ENCODE data around the gene CELA2B.
"Not testable (repeated sequence)": the region's sequence is repeated elsewhere in the genome, so short reads cannot be mapped to it uniquely, and the experiment has no call there.

CELA2B gene

GRCh38 chr1:15475752-15476314 lies at the start of gene CELA2B:
Gene CELA2B, plus strand, starts transcription at chr1:15476104. Its CDS starts 22 bp downstream, at chr1:15476126.
- POLR2A ChIA-PET, result no interaction called here
- no peak for DNase-seq (ENCODE audit: low read depth, low spot score)
- no peak within 1 kb of the TSS for H3K4me3 ChIP-seq (ENCODE audit: low read depth, low read length)
- TF ChIP-seq, protein P1, sequence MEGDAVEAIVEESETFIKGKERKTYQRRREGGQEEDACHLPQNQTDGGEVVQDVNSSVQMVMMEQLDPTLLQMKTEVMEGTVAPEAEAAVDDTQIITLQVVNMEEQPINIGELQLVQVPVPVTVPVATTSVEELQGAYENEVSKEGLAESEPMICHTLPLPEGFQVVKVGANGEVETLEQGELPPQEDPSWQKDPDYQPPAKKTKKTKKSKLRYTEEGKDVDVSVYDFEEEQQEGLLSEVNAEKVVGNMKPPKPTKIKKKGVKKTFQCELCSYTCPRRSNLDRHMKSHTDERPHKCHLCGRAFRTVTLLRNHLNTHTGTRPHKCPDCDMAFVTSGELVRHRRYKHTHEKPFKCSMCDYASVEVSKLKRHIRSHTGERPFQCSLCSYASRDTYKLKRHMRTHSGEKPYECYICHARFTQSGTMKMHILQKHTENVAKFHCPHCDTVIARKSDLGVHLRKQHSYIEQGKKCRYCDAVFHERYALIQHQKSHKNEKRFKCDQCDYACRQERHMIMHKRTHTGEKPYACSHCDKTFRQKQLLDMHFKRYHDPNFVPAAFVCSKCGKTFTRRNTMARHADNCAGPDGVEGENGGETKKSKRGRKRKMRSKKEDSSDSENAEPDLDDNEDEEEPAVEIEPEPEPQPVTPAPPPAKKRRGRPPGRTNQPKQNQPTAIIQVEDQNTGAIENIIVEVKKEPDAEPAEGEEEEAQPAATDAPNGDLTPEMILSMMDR (IDR thresholded peaks at IDR 0.05; ENCODE audit: insufficient read depth, low read length, missing control alignments), result no peak
- CTCF ChIA-PET, result no interaction called here

DNA sequence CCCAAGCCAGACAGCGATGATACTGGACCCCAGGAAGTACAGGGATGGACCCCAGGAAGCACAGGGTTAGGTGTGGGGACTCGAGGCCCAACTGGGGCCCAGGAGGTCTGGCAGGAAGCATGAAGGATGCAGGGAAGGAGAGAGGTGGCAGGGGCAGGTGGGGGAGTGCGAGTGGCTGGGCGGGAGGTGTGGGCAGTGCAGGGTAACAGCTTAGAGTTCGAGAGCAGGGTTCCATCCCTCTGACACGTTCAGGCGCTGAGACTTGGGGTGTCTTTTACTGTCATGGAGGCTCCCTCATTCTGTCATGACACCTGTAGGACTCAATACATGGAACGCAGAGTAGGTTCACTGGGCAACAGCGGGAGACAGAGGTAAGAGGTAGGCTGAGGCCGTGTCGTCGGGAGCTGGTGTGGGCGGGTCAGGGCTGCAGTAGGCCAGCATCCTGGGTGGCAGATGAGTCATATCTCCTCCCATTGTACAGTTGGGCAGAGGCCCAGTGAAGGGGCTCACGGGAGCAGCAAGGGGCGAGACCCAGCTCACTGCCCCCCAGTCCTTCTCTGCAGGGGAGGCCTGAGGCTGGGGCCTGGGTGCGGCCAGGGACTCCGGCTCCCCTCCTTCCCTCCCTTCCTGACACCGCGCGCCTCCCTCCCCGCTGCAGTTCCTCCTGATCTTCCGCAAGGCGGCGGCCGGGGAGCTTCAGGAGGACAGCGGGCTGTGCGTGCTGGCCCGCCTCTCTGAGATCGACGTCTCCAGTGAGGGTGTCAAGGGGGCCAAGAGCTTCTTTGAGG lies 49.2 kb upstream of the CELA2B start:
- ChIA-PET CTCF (interaction anchor here (0.9 to 14.6 kb wide), 7 partner anchors 8 to 298 kb away, joined by 3 to 439 read pairs (median 3); no protein-coding TSS in a partner anchor), POLR2A (no interaction called here)
- TF ChIP-seq, protein P1 (IDR thresholded peaks at IDR 0.05; ENCODE audit: insufficient read depth, low read length, missing control alignments), result no peak
- DNase-seq (ENCODE audit: low read depth, low spot score), result no peak
- no peak overlapping the region for H3K4me3 ChIP-seq (ENCODE audit: low read depth, low read length)

- DNase-seq (ENCODE audit: low read depth, low spot score), result no peak
- ChIA-PET POLR2A (no interaction called here), CTCF (interaction anchor here (1.0 to 14.6 kb wide), 6 partner anchors 10 to 299 kb away, joined by 3 to 439 read pairs (median 3); no protein-coding TSS in a partner anchor)
- TF ChIP-seq, protein P1 (IDR thresholded peaks at IDR 0.05; ENCODE audit: insufficient read depth, low read length, missing control alignments), result no peak
- H3K4me3 ChIP-seq (ENCODE audit: low read depth, low read length), result no peak overlapping the region
Observed at GRCh38 chr1:15427280-15427666, 48.6 kb upstream of the CELA2B start.

- CTCF ChIA-PET, result interaction anchor here (0.9 to 14.6 kb wide), 3 partner anchors 96 to 156 kb away, joined by 3 to 439 read pairs (median 3); no protein-coding TSS in a partner anchor
- H3K4me3 ChIP-seq (ENCODE audit: low read depth, low read length); DNase-seq (ENCODE audit: low read depth, low spot score); POLR2A ChIA-PET: not testable (repeated sequence)
Observed at GRCh38 chr1:15428252-15428651, 47.7 kb upstream of the CELA2B start.

GRCh38 chr1:15428815-15429435 lies 47.0 kb upstream of the CELA2B start:
- TF ChIP-seq, protein P1 (IDR thresholded peaks at IDR 0.05; ENCODE audit: insufficient read depth, low read length, missing control alignments), result no peak
- no peak overlapping the region for H3K4me3 ChIP-seq (ENCODE audit: low read depth, low read length)
- CTCF ChIA-PET, result interaction anchor here (0.6 to 14.6 kb wide), 7 partner anchors 8 to 157 kb away, joined by 3 to 439 read pairs (median 11); partner anchors contain the start of gene EFHD2
- POLR2A ChIA-PET, result no interaction called here
- no peak for DNase-seq (ENCODE audit: low read depth, low spot score)

GRCh38 chr1:15429701-15430149 lies 46.2 kb upstream of the CELA2B start:
- ChIA-PET CTCF (interaction anchor here (0.6 to 14.6 kb wide), 11 partner anchors 9 to 301 kb away, joined by 3 to 439 read pairs (median 11); partner anchors contain the start of gene EFHD2), POLR2A (interaction anchor here (0.6 kb wide), 1 partner anchor 17 kb away, joined by 4 read pairs; no protein-coding TSS in a partner anchor)
- H3K4me3 ChIP-seq (ENCODE audit: low read depth, low read length), result no peak overlapping the region
- TF ChIP-seq, protein P1 (IDR thresholded peaks at IDR 0.05; ENCODE audit: insufficient read depth, low read length, missing control alignments), result no peak
- DNase-seq (ENCODE audit: low read depth, low spot score), result no peak

All from AG04449 (cell line).